PFSK-1 (cell line): ENCODE results near the gene WFDC5.

ENCODE experiments used
- FOXP2 ChIP-seq: optimal IDR thresholded peaks from 2 replicates; pipeline ENCODE3; 2011; ENCODE audit warnings: borderline replicate concordance, control low read depth, inconsistent platforms; ENCODE audit not compliant: insufficient read depth; ENCODE audit errors: extremely low read length, extremely low read depth
- POLR2AphosphoS5 ChIP-seq: IDR thresholded peaks from 2 replicates; pipeline ENCODE4 v1.6.1; 2012; ENCODE audit warnings: low read depth, mild to moderate bottlenecking, control low read depth, low read length, moderate library complexity
- REST ChIP-seq, 2 experiments: IDR thresholded peaks; 2 replicates each; pipeline versions ENCODE4 v1.6.1 to v1.8.0; 2011 to 2012; ENCODE audit warnings: low read depth in 2 of 2, low read length in 2 of 2, control low read depth in 1 of 2, inconsistent platforms in 1 of 2, mild to moderate bottlenecking in 1 of 2, moderate library complexity in 1 of 2; ENCODE audit not compliant: insufficient read depth in 1 of 2

DNA sequence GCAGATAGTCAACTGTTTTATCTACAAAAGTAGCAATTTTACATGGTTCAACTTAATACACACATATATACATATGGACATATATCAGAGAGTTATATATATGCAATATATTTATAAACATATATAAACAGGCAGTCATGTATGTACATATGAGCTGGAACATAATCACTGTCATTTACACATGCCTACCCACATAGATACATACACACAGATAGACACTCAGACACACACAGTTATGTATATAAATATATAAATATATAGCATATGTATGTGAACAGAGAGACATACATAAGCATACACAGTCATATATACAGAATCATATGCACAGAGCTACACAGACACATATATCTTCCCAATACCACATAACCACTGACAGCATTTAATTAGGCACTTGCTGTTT, 2.2 kb downstream of the WFDC5 start:
- no peak for TF ChIP-seq REST (IDR thresholded peaks at IDR 0.05; ENCODE audit: insufficient read depth in 1 of 2, low read depth in 2 of 2, low read length in 2 of 2)
- no peak for TF ChIP-seq POLR2AphosphoS5
- no peak for TF ChIP-seq FOXP2
